Sigmoid colon (tissue), 4 donors: ENCODE measurements around the gene MELTF.

Source experiments
- CTCF ChIP-seq, 4 experiments: fragments of 450-650 bp in 3 of 4; fragments of 200-600 bp in 1 of 4; IDR thresholded peaks; one replicate each; pipeline ENCODE4 v1.5.1; 2016 to 2019; ENCODE audit warnings: antibody characterized with exemption in 4 of 4, mild to moderate bottlenecking in 3 of 4, moderate library complexity in 2 of 4
- EP300 ChIP-seq, 4 donors: sonication (generic); formaldehyde crosslinking; IDR thresholded peaks; one replicate each; pipeline ENCODE4 v1.6.1; 2017; ENCODE audit warnings: antibody characterized with exemption in 4 of 4
- POLR2A ChIP-seq, 2 donors: fragments of 450-650 bp; IDR thresholded peaks; one replicate each; pipeline ENCODE4 v1.6.1; 2016; ENCODE audit warnings: antibody characterized with exemption in 2 of 2, mild to moderate bottlenecking in 2 of 2, moderate library complexity in 2 of 2
- POLR2AphosphoS5 ChIP-seq, 4 donors: sonication (generic); formaldehyde crosslinking; IDR thresholded peaks; one replicate each; pipeline ENCODE4 v1.6.1; 2017; ENCODE audit warnings: antibody characterized with exemption in 4 of 4

- TF ChIP-seq CTCF (IDR thresholded peaks at IDR 0.05) (no peak), POLR2A (IDR thresholded peaks at IDR 0.05) (no peak), EP300 (IDR thresholded peaks at IDR 0.05) (no peak), POLR2AphosphoS5 (IDR thresholded peaks at IDR 0.05) (no peak)
Observed at GRCh38 chr3:196954832-196955231, 74.8 kb downstream of the MELTF start.
